K562 (cell line): Measurements from ENCODE around the gene NEU3. TPM values are rescaled to one million over a fixed set of nuclear protein-coding genes. Genes with fewer than 3 reads are reported as not detected.

Source experiments
- ATAC-seq: fragments of 200-7000 bp; cut with Tn5 transposase; 3 replicates; pipeline ENCODE4 v1.9.1; 2020; ENCODE audit warnings: moderate library complexity
- BruUV-seq: library from RNA; stranded (reverse); fragments of 400-500 nt; replicated peaks from 2 replicates; lab custom pipeline; 2021; lab: Mats Ljungman, UMichigan
- CTCF ChIA-PET: fragments of 300-600 bp; formaldehyde crosslinking; extraction: SDS; loops from one replicate; lab custom pipeline; 2021; ENCODE audit warnings: low intra/inter-chr PET ratio; lab: Yijun Ruan, JAX
- POLR2A ChIA-PET: fragments of 300-600, 350-650 bp; sonication (Branson Sonifier 250); formaldehyde crosslinking; extraction: SDS; loops from one replicate; lab custom pipeline; 2021; ENCODE audit warnings: antibody characterized with exemption, inconsistent platforms; lab: Yijun Ruan, JAX
- DNase-seq, 4 experiments: peaks; one replicate each; pipeline versions ENCODE4 v3.0.0 to v3.0.0-alpha.2; 2011 to 2018; ENCODE audit warnings: low spot score in 3 of 4, mixed read lengths in 3 of 4; ENCODE audit errors: extremely low read depth in 1 of 4
- FAIRE-seq: peaks from 2 replicates; lab custom pipeline; 2011; peaks lifted over from hg19 to GRCh38; lab: Jason Lieb, UNC
- H2AFZ ChIP-seq: 2 replicates; pipeline ENCODE4 v1.6.0; 2011; ENCODE audit warnings: low read depth, low read length, control low read depth, inconsistent platforms
- H3K27ac ChIP-seq: fragments of 200-600 bp; 3 replicates; pipeline ENCODE4 v1.8.0; 2011; ENCODE audit warnings: low read depth, mild to moderate bottlenecking, control low read depth, inconsistent platforms, low read length, moderate library complexity, mixed read lengths; ENCODE audit errors: extremely low read depth
- H3K27me3 ChIP-seq, 2 experiments: fragments of 300-600 bp in 1 of 2; 2 replicates in 1 of 2; 3 replicates in 1 of 2; pipeline versions ENCODE4 v1.6.0 to v1.8.0; 2011; ENCODE audit warnings: inconsistent platforms in 2 of 2, low read length in 2 of 2, mild to moderate bottlenecking in 1 of 2, mixed read lengths in 1 of 2, moderate library complexity in 1 of 2; ENCODE audit not compliant: control insufficient read depth in 2 of 2, insufficient read depth in 2 of 2
- H3K36me3 ChIP-seq: fragments of 300-600 bp; 3 replicates; pipeline ENCODE4 v1.8.0; 2011; ENCODE audit warnings: mild to moderate bottlenecking, low read length, inconsistent platforms; ENCODE audit not compliant: control insufficient read depth, insufficient read depth
- H3K4me1 ChIP-seq, 2 experiments: fragments of 200-600 bp in 1 of 2; replicated peaks in 1 of 2; 2 replicates in 1 of 2; 3 replicates in 1 of 2; pipeline versions ENCODE4 v1.5.1 to v1.8.0; 2011; ENCODE audit warnings: inconsistent platforms in 2 of 2, low read length in 2 of 2, mild to moderate bottlenecking in 1 of 2, mixed read lengths in 1 of 2, moderate library complexity in 1 of 2; ENCODE audit not compliant: control insufficient read depth in 2 of 2, insufficient read depth in 2 of 2
- H3K4me2 ChIP-seq: 2 replicates; pipeline ENCODE4 v1.6.1; 2011; ENCODE audit warnings: low read length, control low read depth, inconsistent platforms, mixed read lengths; ENCODE audit not compliant: insufficient read depth
- H3K4me3 ChIP-seq: fragments of 200-600 bp; sonication (generic), shearing (Covaris generic); 2 replicates; pipeline ENCODE4 v1.5.1; 2016; ENCODE audit warnings: control low read depth, inconsistent platforms
- H3K79me2 ChIP-seq: fragments of 200-600 bp; 3 replicates; pipeline ENCODE4 v1.8.0; 2011; ENCODE audit warnings: low read length, inconsistent platforms; ENCODE audit not compliant: control insufficient read depth, insufficient read depth
- H3K9ac ChIP-seq, 2 experiments: 2 replicates each; pipeline versions ENCODE4 v1.6.0 to v1.6.1; 2011; ENCODE audit warnings: low read depth in 2 of 2, low read length in 2 of 2, control low read depth in 1 of 2, inconsistent platforms in 1 of 2, mild to moderate bottlenecking in 1 of 2, mixed read lengths in 1 of 2; ENCODE audit not compliant: insufficient read depth in 1 of 2
- H3K9me1 ChIP-seq: one replicate; pipeline ENCODE4 v1.6.0; 2011; ENCODE audit warnings: inconsistent platforms, mild to moderate bottlenecking, low read length, moderate library complexity; ENCODE audit not compliant: control insufficient read depth, insufficient read depth
- H3K9me3 ChIP-seq: replicated peaks from 2 replicates; pipeline ENCODE4 v1.5.1; 2011; ENCODE audit warnings: low read depth, low read length, inconsistent platforms; ENCODE audit not compliant: control insufficient read depth, insufficient read depth
- H4K20me1 ChIP-seq: replicated peaks from 2 replicates; pipeline ENCODE4 v1.6.1; 2011; ENCODE audit warnings: low read length, inconsistent platforms, mixed read lengths; ENCODE audit not compliant: control insufficient read depth, insufficient read depth
- DPF2 ChIP-seq: fragments of 450-650 bp; IDR thresholded peaks from 2 replicates; pipeline ENCODE4 v1.6.1; 2016
- ELF2 ChIP-seq: fragments of 250-450 bp; sonication (Bioruptor Pico); IDR thresholded peaks from 2 replicates; pipeline ENCODE4 v1.5.0; 2021; ENCODE audit warnings: mild to moderate bottlenecking
- EWSR1 ChIP-seq: fragments of 450-650 bp; IDR thresholded peaks from 2 replicates; pipeline ENCODE4 v1.6.1; 2018; ENCODE audit warnings: borderline replicate concordance, mild to moderate bottlenecking, low read depth, moderate library complexity; ENCODE audit not compliant: partially characterized antibody
- FOXA3 ChIP-seq, 2 experiments: fragments of 450-650 bp in 1 of 2; sonication (generic) in 1 of 2; formaldehyde crosslinking; IDR thresholded peaks in 1 of 2; conservative IDR thresholded peaks in 1 of 2; 2 replicates each; pipeline versions ENCODE4 v1.4.0 to v1.8.0; 2020 to 2022; ENCODE audit warnings: mild to moderate bottlenecking in 2 of 2, missing genetic modification reagents in 1 of 2
- HDAC3 ChIP-seq: fragments of 450-650 bp; IDR thresholded peaks from 2 replicates; pipeline ENCODE4 v1.6.1; 2018; ENCODE audit warnings: borderline replicate concordance, mild to moderate bottlenecking, moderate library complexity; ENCODE audit not compliant: partially characterized antibody
- NFE2 ChIP-seq: IDR thresholded peaks from 2 replicates; pipeline ENCODE4 v1.6.1; 2014; ENCODE audit warnings: antibody characterized with exemption, low read depth
- NFIC ChIP-seq: fragments of 450-650 bp; IDR thresholded peaks from 2 replicates; pipeline ENCODE4 v1.6.1; 2017; ENCODE audit warnings: mild to moderate bottlenecking, inconsistent platforms
- NR1H2 ChIP-seq: sonication (generic); formaldehyde crosslinking; IDR thresholded peaks from 2 replicates; pipeline ENCODE4 v1.4.0; 2020; ENCODE audit warnings: mild to moderate bottlenecking, missing genetic modification reagents
- SIX5 ChIP-seq, 2 experiments: IDR thresholded peaks; 2 replicates each; pipeline ENCODE4 v1.6.1; 2011; ENCODE audit warnings: low read length in 2 of 2, borderline replicate concordance in 1 of 2, low read depth in 1 of 2, mild to moderate bottlenecking in 1 of 2, moderate library complexity in 1 of 2; ENCODE audit not compliant: insufficient read depth in 1 of 2
- STAG1 ChIP-seq: sonication (generic); formaldehyde crosslinking; IDR thresholded peaks from 2 replicates; pipeline ENCODE4 v1.5.0; 2020; ENCODE audit warnings: missing genetic modification reagents, borderline replicate concordance
- TCF15 ChIP-seq: fragments of 250-450 bp; sonication (Bioruptor Pico); IDR thresholded peaks from 2 replicates; pipeline ENCODE4 v1.8.0; 2022; ENCODE audit warnings: moderate library complexity, mild to moderate bottlenecking, inconsistent platforms
- TGIF2 ChIP-seq: sonication (generic); formaldehyde crosslinking; IDR thresholded peaks from 2 replicates; pipeline ENCODE4 v1.8.1; 2022; ENCODE audit warnings: mild to moderate bottlenecking, missing genetic modification reagents, moderate library complexity
- XRCC4 ChIP-seq: IDR thresholded peaks from one replicate; pipeline ENCODE4 v1.6.1; 2011; ENCODE audit not compliant: insufficient read depth, insufficient read length; ENCODE audit errors: extremely low read depth
- ZNF224 ChIP-seq: sonication (generic); formaldehyde crosslinking; IDR thresholded peaks from 2 replicates; pipeline ENCODE4 v1.8.0; 2022; ENCODE audit warnings: mild to moderate bottlenecking, missing genetic modification reagents
- ZNF384 ChIP-seq: IDR thresholded peaks from 2 replicates; pipeline ENCODE4 v1.6.1; 2012; ENCODE audit warnings: low read depth, low read length, improper control_type of control experiment
- WGBS: fragments of 100-300 bp; shearing (Covaris generic); methylation state at CpG from one replicate; pipeline ENCODE4 v1.1.6; 2016; ENCODE audit warnings: low coverage, mixed read lengths; ENCODE audit not compliant: insufficient coverage; ENCODE audit errors: missing lambda C conversion rate; 5-methylcytosine and 5-hydroxymethylcytosine counted together
- in situ Hi-C: fragments of 300-500 bp; cut with MboI; formaldehyde crosslinking; loops from 4 replicates; pipeline ENCODE4 v1.15.0; 2018; ENCODE audit warnings: inconsistent platforms, mixed read lengths
- intact Hi-C: fragments of 100-400 bp; cut with micrococcal nuclease; formaldehyde crosslinking; loops from 2 replicates; pipeline ENCODE4 v1.14.2; 2022
- polyA plus RNA-seq, 8 experiments: library from polyadenylated mRNA; depleted of rRNA in 4 of 8; stranded (reverse) in 5 of 8; unstranded in 3 of 8; fragments of >200 nt; fragmentation: Nextera tagmentation in 2 of 8; fragmentation: Illumina TruSeq in 1 of 8; extraction: Ambion mirVana in 2 of 8; extraction: Trizol in 1 of 8; gene quantifications; 2 replicates each; pipeline versions ENCODE4 v1.2.1 to v1.2.3, GENCODE V29; 2011 to 2014; ENCODE audit warnings: inconsistent platforms in 1 of 8, missing spikeins in 1 of 8
- total RNA-seq, 7 experiments: library from RNA; depleted of rRNA in 6 of 7; stranded (reverse); fragments of >200 nt in 6 of 7; fragmentation: Illumina TruSeq in 2 of 7; extraction: Trizol in 2 of 7; gene quantifications; 2 replicates each; pipeline versions ENCODE4 v1.2.1 to v1.2.3, GENCODE V29; 2011 to 2021; ENCODE audit warnings: low replicate concordance in 1 of 7

NEU3 gene
- total and polyA plus RNA-seq, 9 of the 15 experiments (the other 6 are each of a cell fraction or from before 2014, with no cell fraction given), result 6.2 to 41.3 (median 31.1) TPM

DNA sequence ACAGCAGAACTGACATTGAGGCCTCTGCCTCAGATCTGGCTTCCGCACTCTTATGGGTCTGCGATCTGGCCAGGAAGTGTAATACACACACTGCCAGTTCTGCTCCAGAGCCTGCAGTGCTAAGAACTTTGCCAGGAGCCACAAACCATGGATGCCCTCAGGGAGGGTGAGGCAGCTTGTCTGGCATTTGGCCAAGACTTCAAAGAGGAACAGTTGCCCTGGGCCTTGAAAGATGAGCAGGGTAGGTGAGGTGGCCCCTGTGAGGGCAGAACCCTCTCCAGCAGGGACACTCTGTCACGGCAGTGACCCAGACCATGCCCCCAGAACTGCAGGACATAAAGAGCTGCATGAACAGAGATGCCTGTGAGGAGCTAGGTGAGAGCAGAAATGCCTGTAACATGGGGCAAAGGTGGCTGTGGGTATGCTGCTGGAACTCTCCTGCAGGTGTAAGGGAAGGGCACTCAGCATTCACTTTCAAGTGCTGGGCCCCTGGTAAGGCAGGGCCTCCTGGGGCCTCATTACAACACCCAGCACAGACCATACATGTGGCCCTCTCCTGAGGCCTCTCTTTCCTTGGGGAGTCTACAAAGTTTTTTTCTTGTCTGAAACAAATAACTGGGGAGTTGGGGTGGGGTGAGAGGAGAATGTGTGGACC lies 47.3 kb downstream of the NEU3 start:
- no peak for DNase-seq
- no peak overlapping the region for H3K4me2 ChIP-seq
- ChIA-PET CTCF (no interaction called here), POLR2A (interaction anchor here (0.6 to 1.6 kb wide), 3 partner anchors 13 to 94 kb away, joined by 3 read pairs; no protein-coding TSS in a partner anchor)
- no peaks in the 10 kb centered on the region for H3K79me2 ChIP-seq
- 87% methylated on average over 3 of the region's 3 CpGs for WGBS
- in situ Hi-C loops (no loop called here), intact Hi-C loops (no loop called here)
- ATAC-seq, result no peak
- H3K9me1 ChIP-seq, result peaks cover 3% of the 10 kb centered on the region
- peak overlapping the region; percentile 18; the same call in 2 of the 3 replicates for H3K27ac ChIP-seq
- BruUV-seq, result no TSS peak
- FAIRE-seq, result no peak
- no peak for TF ChIP-seq ELF2
- peak; percentile 84 for TF ChIP-seq NFIC
- H2AFZ ChIP-seq, result peak overlapping the region; percentile 65; the same call in 1 of the 2 replicates
- no peaks in the 10 kb centered on the region for H4K20me1 ChIP-seq
- peaks cover 16 to 23% of the 10 kb centered on the region in 2 experiments for H3K4me1 ChIP-seq
- H3K4me3 ChIP-seq, result no peak overlapping the region
- H3K9me3 ChIP-seq, result no peaks in the 10 kb centered on the region
- H3K27me3 ChIP-seq, result no peaks in the 10 kb centered on the region
- no peaks in the 10 kb centered on the region for H3K36me3 ChIP-seq
- peak overlapping the region in 1 of 2 experiments; percentile 18; a peak in 1 of 4 replicates for H3K9ac ChIP-seq

DNA sequence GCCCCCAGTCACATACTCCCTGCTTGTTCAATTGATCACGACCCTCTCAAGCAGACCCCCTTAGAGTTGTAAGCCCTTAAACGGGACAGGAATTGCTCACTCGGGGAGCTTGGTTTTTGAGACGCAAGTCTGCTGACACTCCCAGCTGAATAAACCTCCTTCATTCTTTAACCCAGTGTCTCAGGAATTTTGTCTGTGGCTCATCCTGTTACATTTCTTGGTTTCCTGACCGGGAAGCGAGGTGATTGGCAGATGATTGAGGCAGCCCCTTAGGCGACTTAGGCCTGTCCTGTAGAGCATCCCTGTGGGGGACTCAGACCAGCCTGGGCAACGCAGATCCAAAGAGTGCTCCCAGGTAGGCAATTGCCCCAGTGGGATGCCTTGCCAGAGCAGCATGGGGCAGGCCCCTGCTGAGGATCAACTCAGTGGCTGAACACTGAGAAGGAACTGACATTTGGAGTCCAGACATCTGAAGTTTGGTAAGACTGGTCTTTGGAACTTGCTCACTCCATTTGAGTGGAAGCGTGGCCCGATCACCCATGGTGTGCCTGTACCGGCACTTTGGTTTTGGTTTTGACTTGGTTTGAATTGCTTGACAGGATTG lies 51.5 kb downstream of the NEU3 start:
- no peaks in the 10 kb centered on the region for H3K36me3 ChIP-seq
- H3K9me1 ChIP-seq, result no peaks in the 10 kb centered on the region
- no peak overlapping the region for H3K9ac ChIP-seq
- no peak overlapping the region for H2AFZ ChIP-seq
- FAIRE-seq, result no peak
- no peaks in the 10 kb centered on the region for H3K79me2 ChIP-seq
- BruUV-seq, result no TSS peak
- no peak overlapping the region for H3K4me2 ChIP-seq
- H3K4me1 ChIP-seq, result peaks cover 0 to 5% of the 10 kb centered on the region in 2 experiments; a peak in 3 of 5 replicates
- in situ Hi-C loops, result no loop called here
- no peaks in the 10 kb centered on the region for H3K27me3 ChIP-seq
- no peaks in the 10 kb centered on the region for H4K20me1 ChIP-seq
- CTCF ChIA-PET, result no interaction called here
- TF ChIP-seq DPF2, result no peak
- no peak for TF ChIP-seq STAG1 (CRISPR knock-in tag)
- no peak for TF ChIP-seq TCF15 (CRISPR knock-in tag)
- TF ChIP-seq EWSR1, result no peak
- TF ChIP-seq XRCC4, result no peak
- no peak for TF ChIP-seq NR1H2 (CRISPR knock-in tag)
- no peak for TF ChIP-seq FOXA3 (CRISPR knock-in tag; conservative IDR thresholded peaks at IDR 0.05 in 1 of 2, IDR thresholded peaks at IDR 0.05 in 1 of 2)
- no peak for TF ChIP-seq ZNF224 (CRISPR knock-in tag)
- no peak for TF ChIP-seq ZNF384
- no peak for TF ChIP-seq TGIF2
- no peak for TF ChIP-seq SIX5 (IDR thresholded peaks at IDR 0.05; ENCODE audit: borderline replicate concordance in 1 of 2, insufficient read depth in 1 of 2, low read depth in 1 of 2, low read length in 2 of 2)
- TF ChIP-seq NFE2, result no peak
- TF ChIP-seq HDAC3, result no peak
- TF ChIP-seq, all 486 proteins: peak for 0
- Histone ChIP-seq H3K9me3 (no peaks in the 10 kb centered on the region), H3K27ac (no peak overlapping the region), H3K4me3 (no peak overlapping the region)
- DNase-seq (no peak), ATAC-seq (no peak)
- WGBS, result 81% methylated on average over 11 of the region's 11 CpGs
- intact Hi-C loops, result no loop called here
- POLR2A ChIA-PET, result no interaction called here
